ENCODE measurements around the gene TOR4A.

DNA sequence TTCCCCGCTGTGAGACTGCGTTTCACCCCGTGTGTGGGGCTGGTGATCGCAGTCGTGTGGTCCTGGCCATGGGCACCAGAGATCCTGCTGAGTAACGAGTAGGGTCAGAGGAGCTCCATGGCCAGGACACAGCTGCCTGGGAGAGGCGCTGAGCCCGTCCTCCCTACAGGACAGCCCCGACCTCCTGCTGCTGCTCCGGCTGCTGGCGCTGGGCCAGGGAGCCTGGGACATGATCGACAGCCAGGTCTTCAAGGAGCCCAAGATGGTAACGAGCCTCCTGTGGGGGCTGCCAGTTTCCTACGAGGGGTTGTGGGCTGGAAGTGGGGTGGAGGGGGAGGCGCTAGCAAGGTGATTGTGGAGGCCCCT is 11.4 kb upstream of the TOR4A start:
- TF ChIP-seq, protein P1, sequence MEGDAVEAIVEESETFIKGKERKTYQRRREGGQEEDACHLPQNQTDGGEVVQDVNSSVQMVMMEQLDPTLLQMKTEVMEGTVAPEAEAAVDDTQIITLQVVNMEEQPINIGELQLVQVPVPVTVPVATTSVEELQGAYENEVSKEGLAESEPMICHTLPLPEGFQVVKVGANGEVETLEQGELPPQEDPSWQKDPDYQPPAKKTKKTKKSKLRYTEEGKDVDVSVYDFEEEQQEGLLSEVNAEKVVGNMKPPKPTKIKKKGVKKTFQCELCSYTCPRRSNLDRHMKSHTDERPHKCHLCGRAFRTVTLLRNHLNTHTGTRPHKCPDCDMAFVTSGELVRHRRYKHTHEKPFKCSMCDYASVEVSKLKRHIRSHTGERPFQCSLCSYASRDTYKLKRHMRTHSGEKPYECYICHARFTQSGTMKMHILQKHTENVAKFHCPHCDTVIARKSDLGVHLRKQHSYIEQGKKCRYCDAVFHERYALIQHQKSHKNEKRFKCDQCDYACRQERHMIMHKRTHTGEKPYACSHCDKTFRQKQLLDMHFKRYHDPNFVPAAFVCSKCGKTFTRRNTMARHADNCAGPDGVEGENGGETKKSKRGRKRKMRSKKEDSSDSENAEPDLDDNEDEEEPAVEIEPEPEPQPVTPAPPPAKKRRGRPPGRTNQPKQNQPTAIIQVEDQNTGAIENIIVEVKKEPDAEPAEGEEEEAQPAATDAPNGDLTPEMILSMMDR (IDR thresholded peaks at IDR 0.05): no peak
- no peak for TF ChIP-seq EZH2 (IDR thresholded peaks at IDR 0.05; ENCODE audit: borderline replicate concordance, insufficient read depth, low read depth, low read length, poor library complexity, severe bottlenecking)

Data from B cell (primary cell).